ENCODE measurements around the gene GLCCI1.

GLCCI1 gene

DNA sequence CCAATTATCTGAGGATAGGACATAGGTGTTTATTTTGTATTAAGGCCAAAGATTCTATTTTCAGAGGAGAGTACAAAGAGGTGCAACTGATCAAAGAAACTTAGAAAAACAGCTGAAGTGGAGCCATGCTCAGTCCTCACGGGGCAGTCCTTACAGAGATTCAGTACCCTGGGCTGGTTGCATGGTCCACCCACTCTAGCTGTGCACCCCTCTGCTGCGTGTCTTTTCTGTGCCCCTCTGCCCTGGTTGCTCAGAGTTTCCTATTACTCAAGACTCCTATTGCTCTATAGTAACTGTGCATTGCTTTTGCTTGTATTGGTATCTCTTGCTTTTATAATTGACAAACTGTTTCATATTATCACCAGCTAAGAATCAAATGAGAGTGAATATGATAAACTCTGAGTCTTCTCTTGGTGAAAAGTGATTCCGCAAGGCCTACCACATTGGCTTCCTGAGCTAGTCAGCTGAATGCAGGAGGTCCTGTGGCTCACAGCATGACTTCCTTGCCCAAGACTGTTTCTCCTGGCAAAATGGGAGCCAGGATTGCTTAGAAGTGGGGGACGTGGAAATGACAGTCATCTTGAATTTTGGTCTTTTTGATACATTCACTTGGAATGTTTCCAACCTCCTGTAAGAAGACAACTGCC, 137.0 kb downstream of the GLCCI1 start:
- no peak for DNase-seq

DNA sequence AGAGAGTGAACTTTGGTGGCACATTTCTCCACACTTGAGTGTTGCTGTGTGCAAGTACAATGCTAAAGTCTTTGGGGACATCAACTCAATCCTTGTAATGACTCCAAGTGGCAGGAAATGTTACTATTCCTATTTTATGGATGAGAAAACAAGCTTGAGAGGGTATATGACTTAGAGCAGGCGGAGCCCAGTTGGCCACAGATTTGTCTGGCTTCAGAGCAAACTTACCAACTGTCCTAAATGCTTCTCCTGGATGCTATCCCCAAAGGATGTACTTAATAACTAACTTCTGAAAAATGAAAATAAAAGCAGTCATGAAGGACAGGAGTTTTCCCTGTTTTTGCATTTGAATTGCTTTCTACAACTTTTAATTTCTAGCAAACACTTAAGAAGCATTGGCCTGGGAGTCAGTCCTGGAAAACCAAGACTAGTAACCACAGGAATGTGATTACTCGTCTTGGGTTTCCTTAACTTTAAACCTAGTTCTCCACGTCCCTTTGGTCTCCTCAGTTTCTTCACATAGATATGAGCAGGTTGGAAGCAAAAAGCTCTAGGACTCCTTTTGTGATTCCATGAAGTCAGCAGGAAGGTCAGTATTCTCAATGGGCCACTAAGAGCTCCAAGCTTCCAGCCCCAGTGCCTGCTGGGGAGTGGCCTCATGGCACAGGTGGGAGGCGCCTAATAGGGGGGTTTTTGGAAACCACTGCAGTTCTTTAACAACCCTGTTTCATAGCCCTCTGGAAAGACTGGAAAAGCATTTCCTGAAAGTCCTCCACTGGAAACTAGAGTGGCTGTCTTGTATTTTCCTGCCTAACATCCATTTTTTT, 140.8 kb downstream of the GLCCI1 start:
- no peak for DNase-seq

DNA sequence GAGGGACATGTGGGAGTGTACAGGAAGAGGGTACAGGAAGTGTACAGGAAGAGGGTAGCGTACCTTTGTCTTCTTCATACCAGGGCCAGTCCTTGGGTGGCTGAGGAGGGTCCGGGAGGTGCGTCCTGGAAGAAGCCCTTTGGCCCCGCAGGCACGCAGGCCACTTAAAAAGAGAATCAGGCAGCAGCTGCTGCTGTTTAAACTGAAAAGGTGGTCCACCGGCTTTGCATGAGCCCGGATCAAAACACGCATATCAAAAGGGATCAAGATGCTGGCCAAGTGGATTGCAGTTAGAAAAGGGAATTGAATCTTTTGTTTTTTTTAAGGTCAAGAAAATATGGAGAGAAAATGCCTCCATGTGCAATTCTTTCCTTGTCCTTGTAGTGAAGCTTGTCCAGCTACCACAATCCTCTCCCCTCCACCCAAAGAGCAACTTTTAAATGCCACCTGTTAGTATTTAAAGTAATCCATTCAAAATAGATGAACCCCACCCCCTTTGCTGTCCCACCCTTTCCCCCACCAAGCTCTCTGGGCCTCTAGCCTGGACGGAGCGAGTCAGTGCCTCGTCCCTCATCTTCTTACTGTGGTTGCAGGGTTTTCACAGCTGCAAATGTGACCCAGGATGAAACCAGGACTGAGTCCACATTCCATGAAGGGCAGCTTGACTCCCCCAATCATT, 142.8 kb downstream of the GLCCI1 start:
- no peak for DNase-seq

DNA sequence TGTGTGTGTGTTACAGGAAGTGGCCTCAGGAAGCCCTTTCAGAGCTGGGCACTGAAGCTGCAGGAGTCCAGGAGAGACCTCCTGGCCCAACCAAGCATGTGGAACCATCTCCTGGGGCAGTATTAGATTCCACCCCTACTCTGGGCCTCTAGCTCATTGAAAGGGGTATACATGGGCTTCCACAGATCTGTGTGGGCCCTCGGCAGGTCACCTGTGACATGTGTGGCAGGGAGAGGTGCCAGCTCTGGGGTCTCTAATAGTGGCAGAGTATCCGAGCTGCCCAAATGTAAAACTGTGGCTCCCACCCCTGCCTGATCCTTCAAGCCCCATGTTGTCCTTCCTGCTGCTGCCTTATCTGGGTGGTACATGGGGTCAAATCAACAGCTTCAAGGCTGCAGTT, 144.1 kb downstream of the GLCCI1 start:
- no peak for DNase-seq

DNA sequence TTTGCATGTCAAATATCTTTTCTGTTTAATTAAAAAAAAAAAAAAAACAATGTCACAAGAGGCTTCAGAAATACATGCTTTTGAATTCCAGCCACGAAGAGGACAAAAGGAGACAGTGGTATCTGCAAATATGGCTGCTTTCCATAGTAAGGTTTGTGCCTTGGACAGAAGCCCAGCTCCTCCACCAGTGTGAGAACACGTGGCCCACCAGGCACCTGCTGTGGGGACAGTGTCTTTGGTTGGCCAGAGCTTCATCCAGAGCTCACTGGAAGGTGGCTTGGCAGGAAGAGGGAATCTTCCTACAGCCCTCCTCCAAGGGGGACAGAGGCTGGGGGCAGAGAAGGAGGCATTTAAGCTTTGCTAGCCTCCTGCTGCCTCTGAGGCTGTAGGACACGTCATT, 144.6 kb downstream of the GLCCI1 start:
- DNase-seq = no peak

DNA sequence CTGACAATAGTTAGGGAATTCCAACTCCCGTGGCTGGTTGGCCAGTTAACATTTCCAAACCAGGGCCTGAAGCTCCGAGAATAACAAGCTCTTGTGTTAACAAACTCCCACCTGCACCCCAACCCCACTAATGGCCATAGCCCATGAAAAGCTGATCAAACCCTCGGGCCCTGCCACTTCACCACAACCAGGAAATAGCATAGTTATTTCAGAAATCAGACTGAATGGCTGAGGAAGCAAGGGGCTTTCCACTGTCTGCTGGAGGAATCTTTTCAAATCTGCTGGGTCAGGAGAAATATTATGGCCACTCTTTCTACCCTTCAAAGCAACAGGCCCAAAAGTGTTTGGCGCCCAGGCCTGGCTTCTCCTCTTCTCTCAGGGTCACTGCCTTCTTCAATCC, 145.6 kb downstream of the GLCCI1 start:
- no peak for DNase-seq

DNA sequence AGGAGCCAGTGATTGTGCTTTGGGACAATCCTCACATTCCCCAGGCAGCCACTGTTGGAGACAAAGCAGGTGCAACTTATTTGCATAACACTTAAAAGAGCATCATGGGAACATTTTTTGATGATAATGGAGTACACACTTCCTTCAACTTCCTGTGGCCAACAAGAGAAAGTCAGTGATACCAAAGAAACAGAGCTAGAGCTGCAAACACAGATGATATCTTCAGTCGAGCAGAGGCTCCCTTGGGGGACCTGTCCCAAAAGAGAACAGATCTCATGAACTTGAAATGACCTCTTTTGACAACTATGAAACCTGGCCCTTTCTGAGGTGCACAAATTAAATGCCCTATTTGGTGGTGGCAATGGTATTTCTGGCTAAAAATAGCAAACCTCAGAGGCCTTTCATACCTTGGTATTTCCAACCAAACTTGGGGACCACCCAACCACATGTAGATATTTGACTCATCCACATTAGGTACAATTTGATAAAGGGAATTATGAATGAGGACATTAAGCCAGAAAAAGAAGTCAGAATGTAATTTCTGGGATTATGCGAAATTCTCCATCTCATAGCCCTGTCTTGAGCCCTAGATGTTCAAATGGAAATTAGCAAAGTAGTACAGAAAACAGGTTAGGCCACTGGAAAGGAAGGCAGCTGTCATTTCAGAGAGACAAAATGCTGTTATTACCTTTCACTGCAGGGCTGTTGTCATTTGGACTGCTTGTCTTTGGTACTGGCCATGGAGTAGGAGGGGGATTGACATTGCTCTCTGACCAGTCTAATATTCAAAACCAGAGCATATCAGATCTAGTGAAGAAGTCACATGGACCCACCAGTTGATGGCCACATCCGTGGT, 147.2 kb downstream of the GLCCI1 start:
- no peak for DNase-seq

DNA sequence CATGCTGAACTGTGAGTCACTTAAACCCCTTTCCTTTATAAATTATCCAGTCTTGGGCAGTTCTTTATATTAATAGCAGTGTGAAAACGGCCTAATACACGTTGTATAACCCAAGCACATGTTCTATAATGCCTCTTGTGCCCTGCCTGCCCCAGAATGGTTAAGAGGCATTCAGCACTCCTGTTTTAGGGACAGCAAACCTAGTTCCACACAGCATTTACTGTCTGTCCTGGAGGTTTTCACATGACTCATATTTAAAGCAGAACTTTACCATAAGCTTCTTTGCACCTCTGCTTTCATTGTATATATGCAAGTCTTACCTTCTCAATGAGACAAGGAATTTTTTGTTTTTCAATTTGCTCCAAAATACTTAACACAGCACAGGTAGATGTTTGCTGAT, 148.6 kb downstream of the GLCCI1 start:
- no peak for DNase-seq

DNA sequence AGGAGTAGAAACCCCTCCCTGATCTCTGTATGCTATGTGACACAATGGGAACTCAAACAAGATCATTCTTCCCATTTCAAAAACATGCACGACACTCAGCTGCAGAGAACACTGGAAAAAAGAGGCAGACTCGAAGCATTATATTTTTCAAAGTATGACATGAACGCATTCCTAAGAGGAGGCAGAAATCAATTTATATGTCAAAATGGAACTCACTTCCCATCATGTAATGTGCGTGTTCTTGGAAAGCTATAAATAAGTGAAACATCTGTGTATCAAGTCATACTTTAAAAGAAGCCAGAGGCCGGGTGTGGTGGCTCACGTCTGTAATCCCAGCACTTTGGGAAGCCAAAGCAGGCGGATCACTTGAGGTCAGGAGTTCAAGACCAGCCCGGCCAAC, 150.7 kb downstream of the GLCCI1 start:
- DNase-seq = no peak

DNA sequence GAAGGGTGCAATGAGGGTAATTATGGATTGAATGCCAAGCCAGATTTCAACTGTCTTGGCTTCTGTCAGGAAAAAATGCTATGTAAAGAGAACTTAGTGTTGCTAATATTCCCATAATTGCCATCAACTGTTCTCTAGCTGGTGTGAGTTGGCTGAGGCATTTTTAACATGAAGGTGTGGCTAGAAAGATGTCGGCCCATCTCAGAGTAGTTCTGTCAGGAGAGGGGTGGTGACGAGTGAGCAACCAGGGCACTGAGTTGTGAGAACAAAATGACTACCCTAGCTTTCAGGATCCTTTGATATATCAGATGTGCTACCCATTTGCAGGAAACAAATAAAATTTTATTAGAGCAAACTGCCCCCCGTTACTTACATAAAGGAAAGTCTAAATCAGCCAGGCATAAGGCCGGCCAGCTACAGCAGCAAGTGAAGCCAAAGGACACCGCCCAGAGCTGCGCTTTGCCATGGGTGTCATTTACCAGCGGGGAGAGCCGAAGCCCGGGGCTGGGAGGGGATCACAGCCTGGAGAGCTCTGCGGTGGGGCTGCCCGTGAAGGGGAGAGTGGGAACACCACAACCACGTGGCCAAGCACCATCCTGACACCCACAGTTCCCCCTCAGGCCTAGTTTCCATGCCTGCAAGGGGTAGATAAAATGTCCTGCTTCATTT, 151.9 kb downstream of the GLCCI1 start:
- no peak for DNase-seq

DNA sequence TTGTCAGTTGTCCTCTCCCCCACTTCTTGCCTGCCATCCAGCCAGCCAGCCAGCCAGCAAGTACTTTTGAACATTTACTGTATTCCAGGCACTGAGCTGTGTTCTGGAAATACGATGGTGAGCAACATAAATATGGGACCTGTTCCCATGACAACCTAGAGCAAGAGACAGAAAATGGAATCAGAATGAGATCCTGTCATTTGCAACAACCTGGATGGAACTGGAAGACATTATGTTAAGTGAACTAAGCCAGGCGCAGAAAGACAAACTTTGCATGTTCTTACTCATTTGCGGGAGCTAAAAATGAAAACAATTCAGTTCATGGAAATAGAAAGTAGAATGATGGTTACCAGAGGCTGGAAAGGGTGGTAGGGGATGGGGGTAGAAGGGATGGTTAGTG, 152.6 kb downstream of the GLCCI1 start:
- no peak for DNase-seq

DNA sequence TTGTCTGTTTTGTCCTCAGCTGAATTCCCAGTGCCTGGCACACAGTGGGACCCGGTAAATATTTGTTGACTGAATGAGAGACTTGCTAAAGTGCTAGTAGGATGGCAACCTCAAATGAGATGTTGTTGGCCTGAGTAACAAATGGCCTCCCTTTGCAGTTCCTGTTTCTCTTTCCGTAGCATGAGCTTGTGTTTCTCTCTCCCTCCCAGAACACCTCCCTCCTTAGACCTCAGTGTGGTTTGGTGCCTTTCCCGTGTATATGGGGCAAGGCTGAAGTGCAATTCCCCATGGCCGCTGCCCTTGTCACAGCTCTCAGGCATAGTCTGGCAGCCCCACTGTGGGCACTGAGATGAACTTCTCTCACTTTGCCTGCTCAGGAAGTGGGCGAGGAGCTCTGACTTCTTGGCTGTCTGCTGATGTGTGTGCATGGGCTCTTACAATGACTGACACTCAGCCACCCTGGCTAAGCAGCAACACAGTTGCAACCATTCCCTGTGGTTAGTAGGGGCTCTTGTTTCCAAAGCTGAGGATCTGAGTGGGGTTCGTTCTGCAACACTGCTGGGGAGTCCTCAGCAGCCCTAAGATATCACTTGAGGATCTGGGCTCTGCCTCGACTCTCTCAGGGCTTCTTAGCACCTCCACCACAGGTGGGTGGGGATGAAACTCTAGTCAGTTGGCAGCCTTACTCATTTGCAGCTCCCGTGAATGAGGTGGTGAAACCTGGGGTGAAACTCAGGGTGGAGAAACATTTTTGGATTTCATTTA, 157.3 kb downstream of the GLCCI1 start:
- DNase-seq = peak; percentile 63 to 66

DNA sequence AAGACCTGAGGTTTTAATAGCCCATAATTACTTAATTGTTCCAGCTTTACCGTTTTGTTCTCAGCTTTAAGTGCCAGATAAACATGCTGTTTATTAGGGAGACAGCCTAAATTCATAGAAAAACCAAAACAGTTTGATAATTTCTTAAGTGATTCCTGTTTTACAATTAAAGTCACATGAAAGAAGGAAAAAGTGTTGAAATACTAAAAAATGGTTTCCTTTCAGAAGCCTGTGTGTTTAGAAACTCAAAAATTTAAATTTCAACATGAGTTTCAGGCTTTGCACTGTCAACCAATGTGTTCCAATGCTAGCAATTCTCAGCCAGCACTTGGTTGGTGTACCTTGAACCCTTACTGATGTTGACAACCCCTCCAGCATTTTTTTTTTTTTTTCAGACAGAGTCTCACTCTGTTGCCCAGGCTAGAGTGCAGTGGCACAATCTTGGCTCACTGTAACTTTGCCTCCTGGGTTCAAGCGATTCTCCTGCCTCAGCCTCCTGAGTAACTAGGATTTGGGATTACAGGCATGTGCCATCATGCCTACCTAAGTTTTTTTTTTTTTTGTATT, 158.1 kb downstream of the GLCCI1 start:
- no peak for DNase-seq

DNA sequence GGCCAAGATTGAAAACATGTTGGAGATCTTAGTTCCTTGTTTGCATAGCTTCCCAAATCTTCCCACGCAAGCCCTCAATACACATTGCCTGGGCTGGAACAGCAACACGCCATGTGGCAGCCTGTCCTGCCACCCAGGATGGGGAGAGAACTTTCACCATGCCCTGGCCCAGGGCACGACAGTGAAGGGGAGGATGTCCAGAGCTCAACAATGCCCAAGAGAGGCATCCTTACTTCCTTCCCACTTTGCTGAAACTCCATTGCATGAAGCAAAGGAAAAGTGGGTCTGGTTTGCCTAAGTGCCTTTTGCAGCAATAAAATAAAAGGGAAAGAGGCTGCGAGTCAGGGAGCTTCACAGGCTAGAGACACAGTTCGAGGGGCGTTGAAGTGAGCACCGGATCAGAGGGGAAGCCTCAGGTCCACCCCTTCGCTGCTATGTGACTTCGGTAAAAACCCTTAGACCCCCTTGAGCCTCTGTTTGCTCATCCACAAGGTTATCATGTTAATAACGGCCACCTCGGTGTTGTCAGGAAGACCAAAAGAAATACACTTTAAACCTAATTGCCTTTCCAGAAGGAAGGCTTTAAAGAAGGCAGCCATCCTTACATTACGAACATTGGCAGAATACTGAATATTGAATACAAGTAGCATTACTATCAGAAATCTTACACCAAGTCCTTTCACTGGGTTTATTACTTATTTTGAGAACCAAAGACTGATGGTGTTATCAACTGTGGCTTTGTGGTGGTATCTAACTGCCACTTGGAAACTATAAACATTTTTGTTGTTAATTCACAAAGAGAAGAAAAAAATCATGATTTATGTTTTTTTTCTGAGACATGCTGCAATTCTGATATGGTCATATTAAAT, 160.1 kb downstream of the GLCCI1 start:
- no peak for DNase-seq

DNA sequence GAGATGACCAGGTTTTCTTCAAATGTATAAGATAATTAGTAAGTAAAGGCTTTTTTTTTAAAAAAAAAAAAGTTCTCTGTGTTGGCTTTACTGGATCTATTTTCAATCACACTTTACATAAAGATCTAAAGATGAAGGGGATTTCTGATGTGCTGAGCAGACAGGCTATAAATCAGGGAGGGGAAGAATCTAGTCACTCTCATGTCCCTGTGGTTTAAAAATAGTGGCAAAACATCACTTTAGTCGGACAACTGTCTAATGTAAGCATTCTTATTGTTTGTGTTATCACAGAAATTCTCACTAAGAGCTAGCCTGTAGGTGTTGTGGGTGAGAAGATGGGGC, 160.7 kb downstream of the GLCCI1 start:
- no peak for DNase-seq

DNA sequence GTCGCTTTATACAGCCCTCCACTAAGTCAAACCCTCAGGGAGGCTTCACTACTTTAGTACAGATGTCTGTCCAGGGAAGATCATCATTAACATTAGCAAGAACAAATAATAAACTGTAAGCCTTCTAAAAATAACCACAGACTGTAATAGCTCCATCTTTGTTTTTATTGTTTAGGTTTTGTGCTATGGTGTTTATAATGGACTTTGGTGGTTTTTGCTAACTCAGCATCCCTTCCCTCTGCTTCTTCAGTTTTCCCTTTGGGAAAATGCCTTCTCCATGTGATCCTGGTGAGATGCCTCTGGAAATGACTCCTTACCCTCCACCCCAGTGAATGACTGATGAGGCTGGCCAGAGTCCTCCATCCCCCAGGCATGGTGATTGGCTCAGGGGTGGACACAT, 162.1 kb downstream of the GLCCI1 start:
- no peak for DNase-seq

DNA sequence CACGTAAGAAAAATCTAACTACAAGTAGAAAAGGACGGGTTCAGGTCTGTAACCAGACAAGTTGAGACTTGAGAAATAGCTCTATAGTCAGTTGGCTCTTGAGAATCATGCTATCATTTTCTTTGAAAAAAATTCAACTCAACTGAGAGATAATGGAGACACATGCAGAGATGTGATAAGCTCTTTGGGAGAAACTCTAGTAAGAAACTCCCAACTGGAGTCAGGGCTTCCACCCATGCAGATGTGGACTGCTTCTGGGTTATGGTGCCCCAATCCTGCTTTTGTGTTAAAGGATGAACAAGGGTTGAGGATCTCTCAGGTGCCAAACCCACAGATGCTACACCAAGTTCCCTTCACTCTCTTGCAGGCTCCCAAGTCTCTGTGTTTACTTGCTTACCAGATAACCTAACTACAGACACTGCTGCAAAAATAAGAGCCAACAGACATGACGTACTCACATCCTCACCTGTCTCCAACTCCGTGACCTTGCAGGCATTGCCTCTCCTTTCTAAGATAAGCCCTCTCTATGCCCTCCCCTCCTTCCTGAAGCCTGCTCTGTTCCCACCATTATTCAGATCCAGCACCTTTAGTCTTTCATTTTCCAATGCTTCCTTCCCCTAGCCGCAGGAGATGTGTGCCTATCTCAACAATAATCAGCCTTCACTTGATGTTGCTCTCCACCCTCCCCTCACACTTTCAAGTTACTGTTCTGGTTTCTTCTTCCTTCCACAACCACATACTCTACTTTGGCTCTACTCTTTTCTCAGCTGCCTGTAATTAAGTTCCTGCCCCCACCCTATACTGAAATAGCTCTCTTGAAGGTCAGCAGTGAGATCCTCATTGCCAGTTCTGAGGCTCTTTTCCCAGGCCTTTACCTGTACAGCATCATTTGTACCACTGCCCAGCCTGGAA, 163.4 kb downstream of the GLCCI1 start:
- DNase-seq = no peak

DNA sequence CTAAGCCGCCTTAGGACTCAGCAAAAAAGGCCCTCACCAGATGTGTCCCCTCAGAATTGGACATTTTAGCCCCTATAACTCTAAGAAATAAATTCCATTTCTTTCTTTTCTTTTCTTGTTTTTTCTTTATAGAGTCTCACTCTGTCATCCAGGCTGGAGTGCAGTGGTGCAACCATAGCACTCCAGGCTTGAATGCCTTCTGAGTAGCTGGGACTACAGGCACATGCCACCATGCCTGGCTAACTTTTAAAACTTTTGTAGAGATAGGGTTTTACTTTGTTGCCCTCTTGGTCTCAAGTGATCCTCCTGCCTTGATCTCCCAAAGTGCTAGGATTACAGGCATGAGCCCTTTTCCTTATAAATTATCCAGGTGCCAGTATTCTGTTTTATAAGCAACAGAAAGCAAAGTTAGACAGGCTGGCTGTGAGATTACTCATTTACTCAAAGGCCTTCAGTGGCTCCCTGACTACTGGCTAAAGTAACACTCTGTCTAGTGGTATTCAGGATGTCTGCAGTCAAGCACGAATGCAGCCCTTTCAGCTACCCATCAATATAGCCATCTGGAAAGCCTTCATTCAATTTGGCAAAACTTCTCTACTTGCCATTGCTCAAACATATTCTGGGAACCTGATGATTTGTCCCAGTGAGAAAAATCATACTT, 164.7 kb downstream of the GLCCI1 start:
- no peak for DNase-seq
